Stimulated activated CD4-positive, alpha-beta T cell treated with anti-CD3 and anti-CD28 coated beads, TNF-alpha, amount 100 ng/mL, for 24 hours (primary cell): ENCODE measurements around the gene TMEM62.
A peak's percentile ranks its signal among the peaks of the same experiment; 100 is the strongest.
"Not testable (repeated sequence)": the region's sequence is repeated elsewhere in the genome, so short reads cannot be mapped to it uniquely, and the experiment has no call there.

Experiments
- DNase-seq, 3 experiments: peaks; one replicate each; pipeline ENCODE4 v3.0.0-alpha.2; 2020; ENCODE audit warnings: low read depth in 3 of 3

Gene TMEM62

GRCh38 chr15:43209059-43209824, 75.9 kb downstream of the TMEM62 start:
- DNase-seq, result no peak

- DNase-seq, result no peak
These were observed 76.9 kb downstream of the TMEM62 start for GRCh38 chr15:43210172-43210745.

GRCh38 chr15:43210807-43211206, 77.4 kb downstream of the TMEM62 start:
- DNase-seq, result no peak

GRCh38 chr15:43211224-43211735, 77.9 kb downstream of the TMEM62 start:
- DNase-seq, result no peak

GRCh38 chr15:43212299-43212698, 78.9 kb downstream of the TMEM62 start:
- DNase-seq, result no peak

- DNase-seq, result no peak
These were observed 79.6 kb downstream of the TMEM62 start for GRCh38 chr15:43212951-43213350.

GRCh38 chr15:43213466-43213865, 80.1 kb downstream of the TMEM62 start:
- DNase-seq, result no peak

- no peak for DNase-seq
These were observed 80.8 kb downstream of the TMEM62 start for GRCh38 chr15:43214169-43214568.

GRCh38 chr15:43214592-43215295, 81.4 kb downstream of the TMEM62 start:
- DNase-seq, result no peak

- DNase-seq, result no peak
These were observed 82.6 kb downstream of the TMEM62 start for GRCh38 chr15:43215961-43216360.

GRCh38 chr15:43218908-43219706, 85.7 kb downstream of the TMEM62 start:
- DNase-seq, result no peak

GRCh38 chr15:43219929-43220928, 86.8 kb downstream of the TMEM62 start:
- no peak for DNase-seq

GRCh38 chr15:43220991-43221403, 87.6 kb downstream of the TMEM62 start, which contains the start of gene EPB42:
Gene EPB42 (minus strand): TSS chr15:43221018. CDS start chr15:43220825, 193 bp downstream.
- no peak for DNase-seq

GRCh38 chr15:43221422-43221821, 88.0 kb downstream of the TMEM62 start:
- no peak for DNase-seq

GRCh38 chr15:43225201-43225949, 92.0 kb downstream of the TMEM62 start:
- peak; percentile 8 to 22 (median 21) for DNase-seq

- not testable (repeated sequence) for DNase-seq
These were observed 92.5 kb downstream of the TMEM62 start for GRCh38 chr15:43225950-43226255.

GRCh38 chr15:43226436-43227305, 93.3 kb downstream of the TMEM62 start:
- no peak for DNase-seq

- no peak for DNase-seq
These were observed 96.6 kb downstream of the TMEM62 start for GRCh38 chr15:43229977-43230376.

- DNase-seq, result no peak
These were observed 97.3 kb downstream of the TMEM62 start for GRCh38 chr15:43230640-43231115.
